ENCODE measurements around the gene PEX14. TPM values are rescaled to one million over a fixed set of nuclear protein-coding genes. Genes with fewer than 3 reads are reported as not detected.

PEX14 gene
- total RNA-seq, 1 experiment from 2014 or later, result 9.1 TPM

- Histone ChIP-seq H3K9me3 (ENCODE audit: low read length) (no peaks in the 10 kb centered on the region), H3K79me2 (ENCODE audit: low read length) (no peaks in the 10 kb centered on the region), H3K9me2 (replicated peaks; ENCODE audit: insufficient read depth, low read length) (no peaks in the 10 kb centered on the region), H3K4me2 (ENCODE audit: low read depth, low read length, poor library complexity, severe bottlenecking) (no peak overlapping the region), H3K4me3 (ENCODE audit: low read length) (no peak overlapping the region), H3K27ac (ENCODE audit: low read length) (no peak overlapping the region), H3K4me1 (ENCODE audit: low read length) (no peaks in the 10 kb centered on the region), H3K9ac (ENCODE audit: low read length) (no peak overlapping the region), H2AFZ (ENCODE audit: low read length) (no peak overlapping the region), H3K36me3 (ENCODE audit: insufficient read depth, low read length) (no peaks in the 10 kb centered on the region), H4K20me1 (ENCODE audit: insufficient read depth, low read depth, low read length) (no peaks in the 10 kb centered on the region), H3K27me3 (ENCODE audit: low read length) (no peaks in the 10 kb centered on the region)
- DNase-seq, result no peak
Measured at GRCh38 chr1:10633416-10633815, 158.7 kb downstream of the PEX14 start.

- Histone ChIP-seq H3K4me2 (ENCODE audit: low read depth, low read length, poor library complexity, severe bottlenecking) (no peak overlapping the region), H3K4me3 (ENCODE audit: low read length) (no peak overlapping the region), H3K79me2 (ENCODE audit: low read length) (no peaks in the 10 kb centered on the region), H3K36me3 (ENCODE audit: insufficient read depth, low read length) (no peaks in the 10 kb centered on the region), H3K9ac (ENCODE audit: low read length) (no peak overlapping the region), H2AFZ (ENCODE audit: low read length) (no peak overlapping the region), H3K4me1 (ENCODE audit: low read length) (no peaks in the 10 kb centered on the region), H3K9me2 (replicated peaks; ENCODE audit: insufficient read depth, low read length) (no peaks in the 10 kb centered on the region), H3K27me3 (ENCODE audit: low read length) (no peaks in the 10 kb centered on the region), H3K9me3 (ENCODE audit: low read length) (no peaks in the 10 kb centered on the region), H4K20me1 (ENCODE audit: insufficient read depth, low read depth, low read length) (no peaks in the 10 kb centered on the region), H3K27ac (ENCODE audit: low read length) (no peak overlapping the region)
- no peak for DNase-seq
Measured at GRCh38 chr1:10634075-10634427, 159.3 kb downstream of the PEX14 start.

- H3K4me3 ChIP-seq (ENCODE audit: low read length), result no peak overlapping the region
Measured at GRCh38 chr1:10634428-10635084, 159.8 kb downstream of the PEX14 start.

GRCh38 chr1:10635085-10635896 lies 160.5 kb downstream of the PEX14 start:
- Histone ChIP-seq H3K9me3 (ENCODE audit: low read length) (no peaks in the 10 kb centered on the region), H3K4me2 (ENCODE audit: low read depth, low read length, poor library complexity, severe bottlenecking) (no peak overlapping the region), H3K9me2 (replicated peaks; ENCODE audit: insufficient read depth, low read length) (no peaks in the 10 kb centered on the region), H3K36me3 (ENCODE audit: insufficient read depth, low read length) (no peaks in the 10 kb centered on the region), H3K79me2 (ENCODE audit: low read length) (no peaks in the 10 kb centered on the region), H3K9ac (ENCODE audit: low read length) (no peak overlapping the region), H4K20me1 (ENCODE audit: insufficient read depth, low read depth, low read length) (no peaks in the 10 kb centered on the region), H3K27me3 (ENCODE audit: low read length) (no peaks in the 10 kb centered on the region), H3K27ac (ENCODE audit: low read length) (no peak overlapping the region), H3K4me3 (ENCODE audit: low read length) (no peak overlapping the region), H2AFZ (ENCODE audit: low read length) (no peak overlapping the region), H3K4me1 (ENCODE audit: low read length) (no peaks in the 10 kb centered on the region)
- no peak for DNase-seq

More at GRCh38 chr1:10634428-10635084, 159.8 kb downstream of the PEX14 start:
- Histone ChIP-seq H3K9me2 (replicated peaks; ENCODE audit: insufficient read depth, low read length) (no peaks in the 10 kb centered on the region), H2AFZ (ENCODE audit: low read length) (no peak overlapping the region), H3K4me1 (ENCODE audit: low read length) (no peaks in the 10 kb centered on the region), H3K79me2 (ENCODE audit: low read length) (no peaks in the 10 kb centered on the region), H3K27me3 (ENCODE audit: low read length) (no peaks in the 10 kb centered on the region), H3K9me3 (ENCODE audit: low read length) (no peaks in the 10 kb centered on the region), H3K27ac (ENCODE audit: low read length) (no peak overlapping the region), H3K36me3 (ENCODE audit: insufficient read depth, low read length) (no peaks in the 10 kb centered on the region), H3K9ac (ENCODE audit: low read length) (no peak overlapping the region), H3K4me2 (ENCODE audit: low read depth, low read length, poor library complexity, severe bottlenecking) (no peak overlapping the region), H4K20me1 (ENCODE audit: insufficient read depth, low read depth, low read length) (no peaks in the 10 kb centered on the region)
- no peak for DNase-seq

- Histone ChIP-seq H3K9ac (ENCODE audit: low read length) (no peak overlapping the region), H3K79me2 (ENCODE audit: low read length) (no peaks in the 10 kb centered on the region), H3K27me3 (ENCODE audit: low read length) (no peaks in the 10 kb centered on the region), H3K9me3 (ENCODE audit: low read length) (no peaks in the 10 kb centered on the region), H3K4me3 (ENCODE audit: low read length) (no peak overlapping the region), H4K20me1 (ENCODE audit: insufficient read depth, low read depth, low read length) (no peaks in the 10 kb centered on the region), H3K9me2 (replicated peaks; ENCODE audit: insufficient read depth, low read length) (no peaks in the 10 kb centered on the region), H3K4me1 (ENCODE audit: low read length) (no peaks in the 10 kb centered on the region), H3K27ac (ENCODE audit: low read length) (no peak overlapping the region), H3K4me2 (ENCODE audit: low read depth, low read length, poor library complexity, severe bottlenecking) (no peak overlapping the region), H3K36me3 (ENCODE audit: insufficient read depth, low read length) (no peaks in the 10 kb centered on the region), H2AFZ (ENCODE audit: low read length) (no peak overlapping the region)
- no peak for DNase-seq
Measured at GRCh38 chr1:10635992-10636391, 161.2 kb downstream of the PEX14 start.

- no peak overlapping the region for H3K4me2 ChIP-seq (ENCODE audit: low read depth, low read length, poor library complexity, severe bottlenecking)
- H3K9me2 ChIP-seq (replicated peaks; ENCODE audit: insufficient read depth, low read length), result no peaks in the 10 kb centered on the region
- DNase-seq, result no peak
- no peak overlapping the region for H2AFZ ChIP-seq (ENCODE audit: low read length)
- no peak overlapping the region for H3K27ac ChIP-seq (ENCODE audit: low read length)
- H3K9me3 ChIP-seq (ENCODE audit: low read length), result no peaks in the 10 kb centered on the region
- no peaks in the 10 kb centered on the region for H3K36me3 ChIP-seq (ENCODE audit: insufficient read depth, low read length)
- no peak overlapping the region for H3K4me3 ChIP-seq (ENCODE audit: low read length)
- H3K9ac ChIP-seq (ENCODE audit: low read length), result no peak overlapping the region
- no peaks in the 10 kb centered on the region for H3K4me1 ChIP-seq (ENCODE audit: low read length)
- H3K79me2 ChIP-seq (ENCODE audit: low read length), result no peaks in the 10 kb centered on the region
- H3K27me3 ChIP-seq (ENCODE audit: low read length), result no peaks in the 10 kb centered on the region
- no peaks in the 10 kb centered on the region for H4K20me1 ChIP-seq (ENCODE audit: insufficient read depth, low read depth, low read length)
Measured at GRCh38 chr1:10637400-10637799, 162.7 kb downstream of the PEX14 start.

- Histone ChIP-seq H3K79me2 (ENCODE audit: low read length) (no peaks in the 10 kb centered on the region), H3K36me3 (ENCODE audit: insufficient read depth, low read length) (no peaks in the 10 kb centered on the region), H3K9me2 (replicated peaks; ENCODE audit: insufficient read depth, low read length) (no peaks in the 10 kb centered on the region), H2AFZ (ENCODE audit: low read length) (no peak overlapping the region), H3K4me2 (ENCODE audit: low read depth, low read length, poor library complexity, severe bottlenecking) (no peak overlapping the region), H3K4me1 (ENCODE audit: low read length) (no peaks in the 10 kb centered on the region), H4K20me1 (ENCODE audit: insufficient read depth, low read depth, low read length) (no peaks in the 10 kb centered on the region), H3K9me3 (ENCODE audit: low read length) (no peaks in the 10 kb centered on the region), H3K4me3 (ENCODE audit: low read length) (no peak overlapping the region), H3K9ac (ENCODE audit: low read length) (no peak overlapping the region), H3K27me3 (ENCODE audit: low read length) (no peaks in the 10 kb centered on the region), H3K27ac (ENCODE audit: low read length) (no peak overlapping the region)
- DNase-seq, result no peak
Measured at GRCh38 chr1:10637834-10638558, 163.2 kb downstream of the PEX14 start.

GRCh38 chr1:10638559-10639005 lies 163.8 kb downstream of the PEX14 start:
- H3K9ac ChIP-seq (ENCODE audit: low read length), result no peak overlapping the region
- no peaks in the 10 kb centered on the region for H3K9me3 ChIP-seq (ENCODE audit: low read length)
- DNase-seq, result no peak
- no peaks in the 10 kb centered on the region for H3K4me1 ChIP-seq (ENCODE audit: low read length)
- no peaks in the 10 kb centered on the region for H3K79me2 ChIP-seq (ENCODE audit: low read length)
- no peaks in the 10 kb centered on the region for H4K20me1 ChIP-seq (ENCODE audit: insufficient read depth, low read depth, low read length)
- no peak overlapping the region for H2AFZ ChIP-seq (ENCODE audit: low read length)
- H3K4me2 ChIP-seq (ENCODE audit: low read depth, low read length, poor library complexity, severe bottlenecking), result no peak overlapping the region
- no peak overlapping the region for H3K27ac ChIP-seq (ENCODE audit: low read length)
- H3K36me3 ChIP-seq (ENCODE audit: insufficient read depth, low read length), result no peaks in the 10 kb centered on the region
- H3K9me2 ChIP-seq (replicated peaks; ENCODE audit: insufficient read depth, low read length), result no peaks in the 10 kb centered on the region
- no peaks in the 10 kb centered on the region for H3K27me3 ChIP-seq (ENCODE audit: low read length)
- no peak overlapping the region for H3K4me3 ChIP-seq (ENCODE audit: low read length)

Data from Karpas-422 (cell line).